SHP77 treated with DMSO at 0.1 percent for 48 hours (cell line): ENCODE results near the gene SLC35F1.
"Not testable (repeated sequence)": the region's sequence is repeated elsewhere in the genome, so short reads cannot be mapped to it uniquely, and the experiment has no call there.

Experiments used
- DNase-seq: peaks from one replicate; lab custom pipeline; 2025; lab: John Stamatoyannopoulos, UW

SLC35F1 gene

DNA sequence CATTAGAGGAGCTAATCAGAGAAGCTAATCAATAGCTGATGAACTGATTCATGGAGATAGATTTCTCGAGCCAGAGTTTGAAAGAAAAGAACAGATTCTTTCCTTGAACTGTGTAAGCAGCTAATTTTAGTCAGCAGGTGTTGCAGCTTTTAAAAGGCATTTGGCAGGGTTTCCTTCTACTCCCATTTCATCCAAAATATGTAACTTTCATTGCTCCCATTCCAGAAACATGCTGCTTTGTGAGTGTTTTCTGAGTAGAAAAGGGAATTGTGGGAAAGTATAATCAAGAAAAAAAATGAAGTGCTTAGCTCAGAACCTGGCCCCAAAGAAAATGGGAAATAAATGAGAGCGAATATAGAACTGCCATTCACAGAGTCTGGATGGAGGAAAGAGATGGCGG, 20.8 kb downstream of the SLC35F1 start:
- DNase-seq: no peak

DNA sequence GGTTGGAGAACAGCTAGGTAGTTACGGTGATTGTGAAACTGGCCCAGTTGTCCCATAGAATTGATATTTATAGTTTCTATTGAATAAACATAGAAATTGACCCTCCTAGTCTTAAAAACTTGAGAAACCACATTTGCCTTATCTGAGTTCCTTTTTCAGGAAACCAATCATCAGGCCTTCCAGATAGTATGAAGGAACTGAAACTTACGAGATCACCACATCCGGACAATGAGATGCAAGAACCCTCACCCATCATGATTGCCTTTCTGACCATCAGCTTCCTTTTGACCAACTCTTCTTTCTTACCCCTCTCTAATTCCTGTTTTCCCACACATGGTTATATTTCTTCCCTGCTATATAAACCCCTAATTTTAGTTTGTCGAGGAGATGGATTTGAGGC, 21.8 kb downstream of the SLC35F1 start:
- DNase-seq: no peak

- DNase-seq: no peak
Observed at GRCh38 chr6:117929501-117929900, 22.4 kb downstream of the SLC35F1 start.

DNA sequence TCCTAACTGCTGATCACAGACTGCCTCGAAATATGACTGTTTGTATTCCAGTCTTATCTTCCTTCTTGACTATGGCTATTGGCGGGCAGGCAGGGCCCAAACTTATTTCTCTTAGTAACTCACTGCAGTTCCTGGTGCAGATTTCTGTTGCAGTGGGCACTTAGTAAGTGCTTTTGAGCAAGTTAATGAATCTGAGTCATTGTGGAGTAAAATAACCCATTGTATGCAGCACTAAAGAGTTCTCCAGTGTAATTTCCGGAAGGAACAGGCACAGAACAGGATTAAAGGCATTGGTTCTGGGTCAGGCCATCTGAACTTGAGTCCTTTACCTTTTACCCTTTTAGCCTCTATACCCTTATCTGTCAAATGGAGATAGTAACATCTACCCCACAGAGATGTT, 23.6 kb downstream of the SLC35F1 start:
- no peak for DNase-seq

DNA sequence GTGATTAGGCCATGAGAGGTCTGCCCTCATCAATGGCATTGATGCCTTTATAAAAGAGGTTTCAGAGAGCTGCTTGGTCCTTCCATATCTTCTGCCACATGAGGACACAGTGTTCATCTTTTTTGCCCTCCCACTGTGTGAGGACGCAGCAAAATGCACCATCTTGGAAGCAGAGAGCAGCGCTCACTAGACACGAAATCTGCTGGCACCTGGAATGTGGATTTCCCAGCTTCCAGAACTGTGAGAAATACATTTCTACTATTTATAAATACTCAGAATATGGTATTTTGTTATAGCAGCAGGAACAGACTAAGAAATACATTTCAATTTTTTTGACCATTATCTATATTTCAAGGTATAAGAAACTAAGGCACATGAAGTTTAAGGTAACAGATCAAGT, 24.9 kb downstream of the SLC35F1 start:
- no peak for DNase-seq

- no peak for DNase-seq
Observed at GRCh38 chr6:117932676-117933075, 25.6 kb downstream of the SLC35F1 start.

GRCh38 chr6:117933471-117933870, 26.4 kb downstream of the SLC35F1 start:
- no peak for DNase-seq

GRCh38 chr6:117938311-117938995, 31.4 kb downstream of the SLC35F1 start:
- no peak for DNase-seq

GRCh38 chr6:117947234-117947633, 40.2 kb downstream of the SLC35F1 start:
- DNase-seq: no peak

DNA sequence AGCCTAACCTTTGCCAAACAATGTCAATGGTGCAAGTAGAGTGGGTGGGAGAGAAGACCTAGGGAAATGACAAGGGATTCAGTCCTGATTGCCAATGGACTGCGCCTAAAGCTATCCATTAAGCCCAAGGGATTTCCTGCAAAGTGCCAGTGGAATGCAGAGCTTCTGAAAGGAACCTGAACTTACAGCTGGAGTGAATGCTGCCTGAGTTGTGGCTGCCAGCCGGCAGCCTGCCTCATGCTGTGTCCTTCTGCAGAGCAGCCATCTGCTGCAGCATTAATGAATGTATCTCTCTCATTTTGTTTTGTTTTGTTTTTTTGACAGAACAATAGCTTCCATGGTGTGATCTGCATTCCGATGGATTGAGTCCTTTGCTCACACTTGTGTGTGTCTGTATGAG, 44.7 kb downstream of the SLC35F1 start:
- no peak for DNase-seq

- DNase-seq: no peak
Observed at GRCh38 chr6:117955684-117956256, 48.7 kb downstream of the SLC35F1 start.

GRCh38 chr6:117956386-117956785, 49.3 kb downstream of the SLC35F1 start:
- no peak for DNase-seq

- DNase-seq: no peak
Observed at GRCh38 chr6:117958536-117958935, 51.5 kb downstream of the SLC35F1 start.

- no peak for DNase-seq
Observed at GRCh38 chr6:117960877-117961276, 53.8 kb downstream of the SLC35F1 start.

DNA sequence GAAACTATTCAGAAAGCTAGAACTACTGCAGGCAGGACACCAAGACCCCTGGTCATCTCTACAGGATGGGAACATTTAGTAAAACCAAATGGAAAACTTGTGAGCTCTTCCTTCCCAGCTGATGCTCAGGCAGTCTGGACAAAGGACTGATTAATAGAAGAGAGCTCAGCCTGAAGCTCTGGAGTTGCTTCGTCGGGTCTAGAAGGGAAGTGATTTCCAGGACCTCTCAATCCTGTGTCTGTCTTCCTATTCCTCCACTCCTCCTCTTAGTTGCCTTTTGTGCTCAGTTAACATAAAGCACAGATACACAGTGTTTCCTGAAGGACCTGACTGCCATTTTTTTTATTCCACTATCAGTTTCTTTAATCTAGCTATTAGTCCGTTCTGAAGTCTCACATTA, 54.2 kb downstream of the SLC35F1 start:
- no peak for DNase-seq

GRCh38 chr6:117965763-117966162, 58.7 kb downstream of the SLC35F1 start:
- not testable (repeated sequence) for DNase-seq

- no peak for DNase-seq
Observed at GRCh38 chr6:117971637-117972036, 64.6 kb downstream of the SLC35F1 start.

GRCh38 chr6:117974914-117975627, 68.0 kb downstream of the SLC35F1 start:
- no peak for DNase-seq

DNA sequence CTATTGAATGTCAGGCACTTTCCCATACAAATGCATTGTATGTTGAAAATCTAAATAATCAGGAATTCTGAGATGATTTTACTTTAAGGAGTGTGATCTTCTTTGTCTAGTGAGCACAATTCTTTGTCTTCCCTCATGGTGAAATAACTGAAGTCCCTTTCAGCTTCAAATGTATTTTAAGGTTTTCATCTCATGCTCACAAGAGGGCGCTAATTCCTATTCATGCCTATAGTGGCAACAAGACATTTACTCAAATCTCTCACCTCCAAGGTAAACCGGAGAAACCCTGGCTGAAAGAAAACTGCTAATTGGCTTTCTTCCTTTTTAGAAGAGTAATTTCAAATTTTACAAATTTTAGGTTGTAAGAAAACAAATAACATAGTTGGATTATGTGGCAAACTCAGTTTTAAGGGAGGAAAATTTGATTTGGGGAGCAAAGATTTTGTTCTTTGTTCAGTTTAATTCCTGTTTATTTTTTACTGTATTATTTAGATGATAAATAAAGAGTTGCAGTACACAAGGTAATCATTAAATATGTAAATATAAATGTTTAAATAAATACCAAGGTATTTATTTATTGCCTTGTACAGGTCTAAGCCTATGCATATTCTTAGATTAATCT, 69.1 kb downstream of the SLC35F1 start:
- DNase-seq: no peak

- DNase-seq: no peak
Observed at GRCh38 chr6:117985916-117986315, 78.9 kb downstream of the SLC35F1 start.

DNA sequence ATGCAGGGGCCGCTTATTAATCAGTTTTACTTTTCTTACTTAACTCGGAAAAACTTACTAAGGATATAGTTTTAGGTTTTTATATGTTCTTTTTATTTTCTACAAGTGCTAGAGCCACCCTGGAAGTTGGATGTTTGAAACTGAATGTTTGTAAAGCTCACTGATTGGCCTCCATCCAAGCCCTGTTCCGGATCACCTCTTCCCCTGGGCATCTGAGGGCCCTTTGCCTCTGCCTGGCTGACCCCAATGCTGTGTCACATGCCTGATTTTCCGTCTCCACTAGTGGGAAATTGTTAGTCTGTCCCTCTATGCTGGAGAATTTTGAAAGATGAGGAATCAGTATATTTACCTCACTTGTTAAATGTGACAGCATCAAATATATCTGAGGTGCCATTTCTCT, 79.3 kb downstream of the SLC35F1 start:
- no peak for DNase-seq

GRCh38 chr6:117989086-117989485, 82.0 kb downstream of the SLC35F1 start:
- DNase-seq: no peak

GRCh38 chr6:117990151-117990550, 83.1 kb downstream of the SLC35F1 start:
- DNase-seq: no peak
